Activated naive CD4-positive, alpha-beta T cell treated with anti-CD3 and anti-CD28 coated beads, Interleukin-2, amount 50 U/mL, for 16 hours (primary cell): Measurements from ENCODE around the gene CES3.
"Not testable (repeated sequence)": the region's sequence is repeated elsewhere in the genome, so short reads cannot be mapped to it uniquely, and the experiment has no call there.

ENCODE experiments used
- DNase-seq: peaks from one replicate; pipeline ENCODE4 v3.0.0-alpha.2; 2020

Gene CES3

DNA sequence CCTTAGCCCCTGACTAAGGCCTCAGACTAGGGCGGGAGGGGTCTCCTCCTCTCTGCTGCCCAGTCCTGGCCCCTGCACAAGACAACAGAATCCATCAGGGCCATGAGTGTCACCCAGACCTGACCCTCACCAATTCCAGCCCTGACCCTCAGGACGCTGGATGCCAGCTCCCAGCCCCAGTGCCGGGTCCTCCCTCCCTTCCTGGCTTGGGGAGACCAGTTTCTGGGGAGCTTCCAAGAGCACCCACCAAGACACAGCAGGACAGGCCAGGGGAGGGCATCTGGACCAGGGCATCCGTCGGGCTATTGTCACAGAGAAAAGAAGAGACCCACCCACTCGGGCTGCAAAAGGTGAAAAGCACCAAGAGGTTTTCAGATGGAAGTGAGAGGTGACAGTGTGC is 12.7 kb downstream of the CES3 start:
- DNase-seq, result no peak

- not testable (repeated sequence) for DNase-seq
Observed at GRCh38 chr16:66974156-66974931, 13.3 kb downstream of the CES3 start.

DNA sequence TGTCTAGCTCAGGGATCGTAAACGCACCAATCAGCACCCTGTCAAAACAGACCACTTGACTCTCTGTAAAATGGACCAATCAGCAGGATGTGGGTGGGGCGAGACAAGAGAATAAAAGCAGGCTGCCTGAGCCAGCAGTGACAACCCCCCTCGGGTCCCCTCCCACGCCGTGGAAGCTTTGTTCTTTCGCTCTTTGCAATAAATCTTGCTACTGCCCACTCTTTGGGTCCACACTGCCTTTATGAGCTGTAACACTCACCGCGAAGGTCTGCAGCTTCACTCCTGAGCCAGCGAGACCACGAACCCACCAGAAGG is 13.8 kb downstream of the CES3 start:
- DNase-seq, result peak; percentile 36

DNA sequence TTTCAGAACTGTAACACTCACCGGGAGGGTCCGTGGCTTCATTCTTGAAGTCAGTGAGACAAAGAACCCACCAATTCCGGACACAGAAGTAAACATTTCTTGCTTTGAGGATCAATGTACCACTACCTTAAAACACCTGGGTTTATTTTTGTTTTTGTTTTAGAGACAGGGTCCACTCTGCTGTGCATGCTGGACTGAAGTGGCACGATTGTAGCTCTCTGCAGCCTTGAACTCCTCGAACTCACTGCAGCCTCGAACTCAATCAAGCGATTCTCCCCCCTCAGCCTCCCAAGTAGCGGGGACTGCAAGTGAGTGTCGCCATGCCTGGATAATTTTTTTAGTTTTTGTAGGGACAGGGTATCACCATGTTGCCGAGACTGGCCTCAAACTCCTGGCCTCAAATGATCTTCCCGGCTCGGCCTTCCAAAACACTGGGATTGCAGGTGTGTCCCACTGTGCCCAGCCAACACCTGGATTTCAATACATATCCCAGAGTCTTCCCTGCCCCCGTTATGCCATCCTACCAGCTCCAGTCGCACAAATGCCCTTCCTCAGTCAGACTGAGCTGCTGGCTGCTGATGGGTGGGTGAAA is 14.3 kb downstream of the CES3 start:
- DNase-seq, result no peak

- DNase-seq, result no peak
Observed at GRCh38 chr16:66976746-66977145, 15.7 kb downstream of the CES3 start.

DNA sequence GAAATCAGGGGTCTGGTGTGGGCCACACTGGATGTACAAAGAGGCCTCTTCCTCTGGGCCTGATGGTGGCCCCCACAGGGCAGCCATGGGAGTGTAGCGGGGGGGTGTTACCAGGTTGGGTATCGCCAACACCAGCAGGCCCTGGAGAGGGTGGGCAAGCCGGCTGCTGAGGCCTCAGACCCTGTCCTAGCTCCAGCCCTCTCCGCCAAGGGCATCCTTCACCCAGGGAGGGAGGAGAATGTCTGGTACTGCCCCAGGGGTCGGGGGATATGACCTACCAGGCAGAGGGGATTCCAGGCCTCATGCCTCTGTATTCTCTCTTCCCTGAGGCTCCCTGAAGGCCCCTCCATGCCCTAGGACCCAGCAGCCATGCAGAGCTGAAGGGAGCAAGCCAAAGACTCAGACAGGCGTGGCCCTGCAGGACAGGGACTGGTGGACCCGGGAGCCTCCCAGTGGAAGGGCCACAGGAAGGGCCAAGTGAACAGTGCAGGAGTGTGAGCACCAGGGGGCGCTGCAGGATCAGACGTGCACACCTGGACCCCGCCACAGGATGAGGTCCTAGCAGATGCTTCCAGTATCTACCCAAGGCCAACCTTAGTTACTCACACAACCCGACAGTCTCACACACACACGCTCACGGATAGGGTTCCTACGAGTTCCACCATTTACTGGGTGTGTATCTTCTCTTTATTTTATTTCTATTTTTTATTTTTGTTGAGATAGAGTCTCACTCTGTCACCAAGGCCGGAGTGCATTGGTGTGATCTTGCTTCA is 16.5 kb downstream of the CES3 start:
- DNase-seq, result peak; percentile 88

- DNase-seq, result no peak
Observed at GRCh38 chr16:66979011-66979717, 18.1 kb downstream of the CES3 start.

DNA sequence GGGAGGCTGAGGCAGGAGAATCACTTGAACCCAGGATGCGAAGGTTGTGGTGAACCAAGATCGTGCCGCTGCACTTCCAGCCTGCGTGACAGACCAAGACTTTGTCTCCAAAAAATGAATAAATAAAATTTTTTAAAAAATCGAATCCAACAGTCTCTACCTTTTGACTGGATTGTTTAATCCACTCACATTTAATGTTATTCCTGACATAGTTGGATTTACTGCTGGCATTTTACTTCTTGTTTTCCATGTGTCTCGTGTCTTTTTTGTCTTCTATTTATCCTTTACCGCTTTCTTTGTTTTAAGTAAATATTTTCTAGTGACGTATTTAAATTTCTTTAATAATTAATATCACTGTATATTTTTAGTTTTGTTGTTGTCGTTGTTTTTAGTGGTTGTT is 22.0 kb downstream of the CES3 start:
- no peak for DNase-seq

GRCh38 chr16:66984892-66985311 is 23.8 kb downstream of the CES3 start:
- DNase-seq, result peak; percentile 62

- no peak for DNase-seq
Observed at GRCh38 chr16:66986559-66986958, 25.5 kb downstream of the CES3 start.

DNA sequence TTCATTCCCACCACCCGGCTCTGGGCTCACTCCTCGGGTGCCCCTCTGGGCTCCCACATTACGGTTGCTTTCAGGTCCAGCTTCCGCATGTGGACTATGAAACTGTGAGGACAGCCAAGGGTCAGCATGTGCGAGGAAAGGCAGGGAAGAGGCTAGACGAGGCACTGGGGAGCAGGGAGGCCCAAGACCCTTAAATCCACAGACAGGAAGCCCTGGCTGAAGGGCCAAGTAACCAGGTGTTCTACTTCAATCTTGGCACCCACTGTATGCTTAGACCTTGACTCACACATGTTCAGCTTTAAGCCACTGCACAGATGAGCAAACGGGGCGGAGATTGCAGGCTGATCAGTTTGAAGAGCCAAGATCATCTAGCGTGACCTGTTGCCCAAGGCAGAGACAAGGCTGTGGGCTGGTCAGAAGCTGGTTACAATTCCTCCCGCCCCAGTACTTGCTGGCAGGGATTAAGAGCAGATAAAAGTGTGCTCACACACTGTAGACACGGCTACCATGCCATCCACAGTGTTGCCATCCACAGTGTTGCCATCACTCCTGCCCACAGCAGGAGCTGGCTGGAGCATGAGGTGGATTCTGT is 27.2 kb downstream of the CES3 start, which contains the start of gene CES4A:
Gene CES4A, plus strand, starts transcription at position 393 of the 592 bp plus-strand sequence. Its CDS starts 184 bp downstream, at position 577.
- no peak for DNase-seq

GRCh38 chr16:66991545-66992077 is 30.5 kb downstream of the CES3 start:
- no peak for DNase-seq

DNA sequence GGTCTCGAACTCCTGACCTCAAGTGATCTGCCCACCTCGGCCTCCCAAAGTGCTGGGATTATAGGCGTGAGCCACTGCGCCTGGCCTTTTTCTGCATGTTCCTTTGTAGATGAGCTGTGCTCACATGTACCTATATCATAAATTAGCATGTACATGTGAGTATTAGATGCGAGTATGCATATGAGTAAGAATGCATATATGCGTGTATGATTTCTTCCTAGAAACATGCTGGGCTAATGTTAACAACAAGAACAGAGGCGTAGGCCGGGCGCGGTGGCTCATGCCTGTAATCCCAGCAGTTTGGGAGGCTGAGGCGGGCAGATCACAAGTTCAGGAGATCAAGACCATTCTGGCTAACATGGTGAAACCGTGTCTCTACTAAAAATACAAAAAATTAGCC is 32.5 kb downstream of the CES3 start:
- not testable (repeated sequence) for DNase-seq

DNA sequence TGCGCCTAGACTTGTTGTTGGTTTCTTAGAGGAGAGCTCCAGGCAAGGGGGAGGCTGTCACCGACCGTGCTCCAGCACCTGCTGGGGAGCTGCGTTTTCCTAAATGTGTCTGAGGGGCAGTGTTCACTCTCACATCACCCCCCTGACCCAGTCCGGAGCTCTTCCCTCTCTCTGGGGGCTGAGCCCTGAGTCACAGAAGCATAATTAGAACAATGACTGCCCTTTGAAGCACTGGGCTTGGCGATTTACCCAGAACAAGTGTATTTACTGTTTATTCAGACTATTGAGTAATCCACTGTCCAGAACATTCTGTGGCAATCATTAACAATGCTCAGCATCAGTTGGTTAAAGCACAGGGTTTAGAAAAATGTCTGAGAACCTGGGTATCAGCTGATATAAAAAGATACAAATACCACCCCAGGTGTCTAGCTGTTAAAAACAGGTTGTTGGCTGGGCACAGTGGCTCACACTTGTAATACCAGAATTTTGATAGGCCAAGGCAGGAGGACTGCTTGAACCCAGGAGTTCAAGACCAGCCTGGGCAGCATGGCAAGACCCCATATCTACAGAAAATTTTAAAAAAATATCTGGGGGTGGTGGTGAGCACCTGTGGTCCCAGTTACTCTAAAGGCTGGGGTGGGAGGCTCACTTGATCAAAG is 35.4 kb downstream of the CES3 start:
- no peak for DNase-seq

GRCh38 chr16:66996983-66997358 is 35.9 kb downstream of the CES3 start:
- DNase-seq, result no peak

- DNase-seq, result peak; percentile 63
Observed at GRCh38 chr16:67000384-67001351, 39.6 kb downstream of the CES3 start.

GRCh38 chr16:67001726-67002125 is 40.7 kb downstream of the CES3 start:
- DNase-seq, result no peak

DNA sequence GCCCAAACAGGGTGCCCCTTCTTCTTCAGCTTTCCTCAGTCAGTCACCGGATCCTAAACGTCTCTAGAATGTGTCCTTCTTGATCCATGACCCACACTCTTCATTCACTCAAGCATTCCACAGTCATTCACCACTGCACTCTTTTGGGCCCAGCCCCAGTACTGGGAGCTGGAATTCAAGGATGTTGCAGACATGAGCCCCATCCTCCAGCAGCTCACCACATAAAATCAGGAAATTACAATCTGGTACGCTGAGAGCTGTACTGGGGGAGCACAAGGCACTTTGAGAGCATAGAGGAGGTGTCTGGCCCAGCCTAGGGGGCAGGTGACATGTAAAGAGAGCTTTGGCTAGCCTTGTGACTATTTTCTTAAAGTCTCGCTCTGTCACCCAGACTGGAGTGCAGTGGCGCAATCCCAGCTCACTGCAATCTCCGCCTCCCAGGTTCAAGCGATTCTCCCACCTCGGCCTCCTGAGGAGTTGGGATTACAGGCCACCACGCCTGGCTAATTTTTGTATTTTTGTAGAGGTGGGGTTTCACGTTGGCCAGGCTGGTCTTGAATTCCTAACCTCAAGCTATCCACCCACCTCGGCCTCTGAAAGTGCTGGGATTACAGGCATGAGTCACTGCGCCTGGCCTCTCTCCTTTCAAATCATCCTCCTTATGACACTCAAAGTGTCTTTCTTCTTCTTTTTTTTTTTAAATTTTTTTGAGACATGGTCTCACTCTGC is 46.0 kb downstream of the CES3 start:
- DNase-seq, result no peak

- DNase-seq, result no peak
Observed at GRCh38 chr16:67009158-67009557, 48.1 kb downstream of the CES3 start.

- DNase-seq, result no peak
Observed at GRCh38 chr16:67011274-67011673, 50.2 kb downstream of the CES3 start.
